Spinal cord (tissue), 10 donors: Measurements from ENCODE around the gene DNAJC4. TPM values are rescaled to one million over a fixed set of nuclear protein-coding genes. Genes with fewer than 3 reads are reported as not detected.
"Not testable (repeated sequence)": the region's sequence is repeated elsewhere in the genome, so short reads cannot be mapped to it uniquely, and the experiment has no call there.

ENCODE experiments used
- DNase-seq, 6 donors: peaks; one replicate each; pipeline versions ENCODE4 v3.0.0 to v3.0.0-alpha.2; 2013 to 2015; ENCODE audit warnings: low spot score in 6 of 6, low read depth in 4 of 6
- H3K27ac ChIP-seq: one replicate; pipeline ENCODE4 v1.5.1; 2013; ENCODE audit warnings: low read depth, low read length, control low read depth
- H3K27me3 ChIP-seq: one replicate; pipeline ENCODE4 v1.6.1; 2013; ENCODE audit warnings: low read length; ENCODE audit not compliant: control insufficient read depth, insufficient read depth
- H3K36me3 ChIP-seq: one replicate; pipeline ENCODE4 v1.6.1; 2013; ENCODE audit warnings: low read length; ENCODE audit not compliant: control insufficient read depth, insufficient read depth
- H3K4me1 ChIP-seq: one replicate; pipeline ENCODE4 v1.6.1; 2013; ENCODE audit warnings: low read length; ENCODE audit not compliant: control insufficient read depth, insufficient read depth
- H3K4me3 ChIP-seq: one replicate; pipeline ENCODE4 v1.5.1; 2013; ENCODE audit warnings: low read depth, low read length, control low read depth
- H3K9me3 ChIP-seq: one replicate; pipeline ENCODE4 v1.6.1; 2013; ENCODE audit warnings: low read length; ENCODE audit not compliant: control insufficient read depth, insufficient read depth
- WGBS: methylation state at CpG from one replicate; pipeline ENCODE4 v1.1.5; 2013; ENCODE audit warnings: missing lambda C conversion rate; ENCODE audit not compliant: insufficient coverage; 5-methylcytosine and 5-hydroxymethylcytosine counted together
- polyA plus RNA-seq, 2 donors: library from polyadenylated mRNA; unstranded; fragments of 120-200 nt; gene quantifications; one replicate each; pipeline ENCODE4 v1.2.1, GENCODE V29; 2013; ENCODE audit not compliant: insufficient read length in 2 of 2
- total RNA-seq, 2 donors: library from RNA; depleted of rRNA in 1 of 2; stranded (reverse); fragments of 120-200 nt in 1 of 2; fragments of >200 nt in 1 of 2; gene quantifications; one replicate each; pipeline versions ENCODE4 v1.2.3 to v1.2.4, GENCODE V29; 2013 to 2014
- donor health status: healthy.

The DNAJC4 gene
- total and polyA plus RNA-seq, 4 donors: 14.7 to 77.4 (median 44.9) TPM

GRCh38 chr11:64243236-64243854, 13.0 kb downstream of the DNAJC4 start:
- Histone ChIP-seq H3K36me3 (peaks cover 42% of the 10 kb centered on the region), H3K27ac (no peak overlapping the region), H3K27me3 (no peaks in the 10 kb centered on the region), H3K9me3 (no peaks in the 10 kb centered on the region), H3K4me3 (no peak overlapping the region), H3K4me1 (peaks cover 67% of the 10 kb centered on the region)
- DNase-seq: no peak
- 100% methylated on average over 2 of the region's 8 CpGs for WGBS

- no peaks in the 10 kb centered on the region for H3K9me3 ChIP-seq
- WGBS: 56% methylated on average over 3 of the region's 5 CpGs
- H3K4me1 ChIP-seq: peaks cover 67% of the 10 kb centered on the region
- no peaks in the 10 kb centered on the region for H3K27me3 ChIP-seq
- peaks cover 37% of the 10 kb centered on the region for H3K36me3 ChIP-seq
- no peak overlapping the region for H3K27ac ChIP-seq
- DNase-seq: no peak
- no peak overlapping the region for H3K4me3 ChIP-seq
Observed at GRCh38 chr11:64244107-64244506, 13.8 kb downstream of the DNAJC4 start.

- no peak for DNase-seq
- H3K4me1 ChIP-seq: peaks cover 67% of the 10 kb centered on the region
- no peaks in the 10 kb centered on the region for H3K9me3 ChIP-seq
- WGBS: 77% methylated on average over 3 of the region's 6 CpGs
- no peak overlapping the region for H3K4me3 ChIP-seq
- H3K36me3 ChIP-seq: peaks cover 37% of the 10 kb centered on the region
- peak overlapping the region; percentile 41 for H3K27ac ChIP-seq
- H3K27me3 ChIP-seq: no peaks in the 10 kb centered on the region
Observed at GRCh38 chr11:64244966-64245365, 14.6 kb downstream of the DNAJC4 start.

GRCh38 chr11:64245401-64245796, 15.1 kb downstream of the DNAJC4 start:
- Histone ChIP-seq H3K4me1 (peaks cover 67% of the 10 kb centered on the region), H3K27ac (peak overlapping the region; percentile 41), H3K27me3 (peaks cover 1% of the 10 kb centered on the region), H3K4me3 (peak overlapping the region; percentile 62), H3K9me3 (no peaks in the 10 kb centered on the region), H3K36me3 (peaks cover 37% of the 10 kb centered on the region)
- 8% methylated on average over 2 of the region's 6 CpGs for WGBS
- peak in 1 of 6 donors; percentile 66 for DNase-seq

GRCh38 chr11:64245797-64246620, 15.7 kb downstream of the DNAJC4 start:
- Histone ChIP-seq H3K4me1 (peaks cover 69% of the 10 kb centered on the region), H3K4me3 (peak overlapping the region; percentile 62), H3K27ac (peak overlapping the region; percentile 41), H3K27me3 (peaks cover 6% of the 10 kb centered on the region), H3K9me3 (no peaks in the 10 kb centered on the region), H3K36me3 (peaks cover 37% of the 10 kb centered on the region)
- under 1% methylated on average over 39 of the region's 46 CpGs for WGBS
- DNase-seq: peak in 2 of 6 donors; percentile 63 to 75

GRCh38 chr11:64246621-64246870, 16.2 kb downstream of the DNAJC4 start:
- DNase-seq, H3K9me3 ChIP-seq, H3K27me3 ChIP-seq, H3K27ac ChIP-seq: not testable (repeated sequence)
- Histone ChIP-seq H3K4me1 (peaks cover 71% of the 10 kb centered on the region), H3K36me3 (peaks cover 37% of the 10 kb centered on the region), H3K4me3 (peak overlapping the region; percentile 62)
- 0% methylated on average over 40 of the region's 43 CpGs for WGBS

GRCh38 chr11:64246871-64247728, 16.8 kb downstream of the DNAJC4 start, which contains the start of gene PPP1R14B:
Gene PPP1R14B, minus strand, starts transcription at chr11:64246943. Its CDS starts 270 bp downstream, at chr11:64246673.
- peak in 5 of 6 donors; percentile 58 to 96 (median 81) for DNase-seq
- WGBS: under 1% methylated on average over 51 of the region's 74 CpGs
- H3K4me1 ChIP-seq: peaks cover 71% of the 10 kb centered on the region
- H3K27ac ChIP-seq: peak within 1 kb of the TSS; percentile 97
- H3K36me3 ChIP-seq: peaks cover 32% of the 10 kb centered on the region
- H3K4me3 ChIP-seq: peak within 1 kb of the TSS; percentile 85
- no peaks in the 10 kb centered on the region for H3K9me3 ChIP-seq
- peaks cover 6% of the 10 kb centered on the region for H3K27me3 ChIP-seq

- Histone ChIP-seq H3K4me1 (peaks cover 71% of the 10 kb centered on the region), H3K4me3 (peak overlapping the region; percentile 85), H3K27ac (peak overlapping the region; percentile 97), H3K27me3 (peaks cover 6% of the 10 kb centered on the region), H3K36me3 (peaks cover 24% of the 10 kb centered on the region), H3K9me3 (no peaks in the 10 kb centered on the region)
- WGBS: 23% methylated on average over 24 of the region's 31 CpGs
- DNase-seq: no peak
Observed at GRCh38 chr11:64247729-64248531, 17.6 kb downstream of the DNAJC4 start.

GRCh38 chr11:64248578-64248977, 18.2 kb downstream of the DNAJC4 start:
- H3K27me3 ChIP-seq: peaks cover 6% of the 10 kb centered on the region
- H3K27ac ChIP-seq: no peak overlapping the region
- no peak overlapping the region for H3K4me3 ChIP-seq
- peaks cover 18% of the 10 kb centered on the region for H3K36me3 ChIP-seq
- no peak for DNase-seq
- H3K4me1 ChIP-seq: peaks cover 71% of the 10 kb centered on the region
- 77% methylated on average over 5 of the region's 7 CpGs for WGBS
- no peaks in the 10 kb centered on the region for H3K9me3 ChIP-seq
